ENCODE results near the gene WWC1. TPM values are rescaled to one million over a fixed set of nuclear protein-coding genes. Genes with fewer than 3 reads are reported as not detected.

The WWC1 gene
- total and polyA plus RNA-seq, 10 of the 15 experiments (the other 5 are each of a cell fraction or from before 2014, with no cell fraction given), result 0.50 to 7.8 (median 2.5) TPM

DNA sequence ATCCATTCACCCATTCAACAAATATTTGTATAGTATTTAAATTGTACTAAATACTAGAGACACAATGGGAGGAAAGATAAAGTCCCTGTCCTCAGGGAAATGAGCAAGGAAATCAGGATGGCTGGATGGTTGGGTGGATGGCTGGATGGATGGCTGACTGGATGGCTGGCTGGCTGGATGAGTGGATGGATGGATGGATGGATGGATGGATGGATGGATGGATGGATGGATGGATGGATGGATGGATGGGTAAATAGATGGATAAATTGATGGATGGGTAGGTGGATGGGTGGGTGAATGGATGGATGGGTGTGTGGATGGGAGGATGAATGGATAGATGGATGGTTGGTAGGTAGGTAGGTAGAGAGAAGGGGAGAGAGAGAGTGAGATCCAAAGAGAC lies 41.5 kb upstream of the WWC1 start:
- in situ Hi-C loops (cut with MboI), result no loop called here
- no TSS peak for BruUV-seq (replicated peaks)
- FAIRE-seq (no peak), DNase-seq (ENCODE audit: low read depth, low spot score) (no peak), ATAC-seq (no peak)
- Histone ChIP-seq H3K4me3 (no peak overlapping the region), H3K9ac (ENCODE audit: control insufficient read depth, insufficient read depth, low read length) (no peak overlapping the region), H3K36me3 (ENCODE audit: control insufficient read depth in 2 of 2, insufficient read depth in 2 of 2, low read length in 1 of 2) (no peaks in the 10 kb centered on the region), H3K79me2 (ENCODE audit: control insufficient read depth, insufficient read depth, low read length) (no peaks in the 10 kb centered on the region), H3K9me3 (replicated peaks; ENCODE audit: control insufficient read depth, insufficient read depth, low read length) (no peaks in the 10 kb centered on the region; the same call in 2 of the 3 replicates), H3K4me1 (ENCODE audit: control insufficient read depth, insufficient read depth, low read length) (peaks cover 23% of the 10 kb centered on the region), H4K20me1 (ENCODE audit: control insufficient read depth, insufficient read depth) (no peaks in the 10 kb centered on the region), H3K27me3 (replicated peaks in 1 of 2; ENCODE audit: control insufficient read depth in 2 of 2, insufficient read depth in 2 of 2, low read length in 1 of 2) (no peaks in the 10 kb centered on the region; a peak in 1 of 4 replicates), H2AFZ (ENCODE audit: control insufficient read depth, low read depth, low read length) (no peak overlapping the region), H3K27ac (ENCODE audit: control insufficient read depth, insufficient read depth) (no peak overlapping the region), H3K4me2 (ENCODE audit: control insufficient read depth, insufficient read depth) (no peak overlapping the region)
- intact Hi-C loops (cut with micrococcal nuclease; ENCODE audit: unreplicated experiment), result no loop called here
- CTCF ChIA-PET, result interaction anchor here (0.6 to 1.0 kb wide), 2 partner anchors 40 to 141 kb away, joined by 3 to 4 read pairs; no protein-coding TSS in a partner anchor
- RAD21 ChIA-PET (ENCODE audit: unreplicated experiment), result no interaction called here
- SMC1A ChIA-PET (ENCODE audit: uncharacterized antibody, unreplicated experiment), result no interaction called here
- TF ChIP-seq, protein P1, sequence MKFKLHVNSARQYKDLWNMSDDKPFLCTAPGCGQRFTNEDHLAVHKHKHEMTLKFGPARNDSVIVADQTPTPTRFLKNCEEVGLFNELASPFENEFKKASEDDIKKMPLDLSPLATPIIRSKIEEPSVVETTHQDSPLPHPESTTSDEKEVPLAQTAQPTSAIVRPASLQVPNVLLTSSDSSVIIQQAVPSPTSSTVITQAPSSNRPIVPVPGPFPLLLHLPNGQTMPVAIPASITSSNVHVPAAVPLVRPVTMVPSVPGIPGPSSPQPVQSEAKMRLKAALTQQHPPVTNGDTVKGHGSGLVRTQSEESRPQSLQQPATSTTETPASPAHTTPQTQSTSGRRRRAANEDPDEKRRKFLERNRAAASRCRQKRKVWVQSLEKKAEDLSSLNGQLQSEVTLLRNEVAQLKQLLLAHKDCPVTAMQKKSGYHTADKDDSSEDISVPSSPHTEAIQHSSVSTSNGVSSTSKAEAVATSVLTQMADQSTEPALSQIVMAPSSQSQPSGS (IDR thresholded peaks at IDR 0.05; ENCODE audit: low read length), result no peak
- TF ChIP-seq, protein P2, sequence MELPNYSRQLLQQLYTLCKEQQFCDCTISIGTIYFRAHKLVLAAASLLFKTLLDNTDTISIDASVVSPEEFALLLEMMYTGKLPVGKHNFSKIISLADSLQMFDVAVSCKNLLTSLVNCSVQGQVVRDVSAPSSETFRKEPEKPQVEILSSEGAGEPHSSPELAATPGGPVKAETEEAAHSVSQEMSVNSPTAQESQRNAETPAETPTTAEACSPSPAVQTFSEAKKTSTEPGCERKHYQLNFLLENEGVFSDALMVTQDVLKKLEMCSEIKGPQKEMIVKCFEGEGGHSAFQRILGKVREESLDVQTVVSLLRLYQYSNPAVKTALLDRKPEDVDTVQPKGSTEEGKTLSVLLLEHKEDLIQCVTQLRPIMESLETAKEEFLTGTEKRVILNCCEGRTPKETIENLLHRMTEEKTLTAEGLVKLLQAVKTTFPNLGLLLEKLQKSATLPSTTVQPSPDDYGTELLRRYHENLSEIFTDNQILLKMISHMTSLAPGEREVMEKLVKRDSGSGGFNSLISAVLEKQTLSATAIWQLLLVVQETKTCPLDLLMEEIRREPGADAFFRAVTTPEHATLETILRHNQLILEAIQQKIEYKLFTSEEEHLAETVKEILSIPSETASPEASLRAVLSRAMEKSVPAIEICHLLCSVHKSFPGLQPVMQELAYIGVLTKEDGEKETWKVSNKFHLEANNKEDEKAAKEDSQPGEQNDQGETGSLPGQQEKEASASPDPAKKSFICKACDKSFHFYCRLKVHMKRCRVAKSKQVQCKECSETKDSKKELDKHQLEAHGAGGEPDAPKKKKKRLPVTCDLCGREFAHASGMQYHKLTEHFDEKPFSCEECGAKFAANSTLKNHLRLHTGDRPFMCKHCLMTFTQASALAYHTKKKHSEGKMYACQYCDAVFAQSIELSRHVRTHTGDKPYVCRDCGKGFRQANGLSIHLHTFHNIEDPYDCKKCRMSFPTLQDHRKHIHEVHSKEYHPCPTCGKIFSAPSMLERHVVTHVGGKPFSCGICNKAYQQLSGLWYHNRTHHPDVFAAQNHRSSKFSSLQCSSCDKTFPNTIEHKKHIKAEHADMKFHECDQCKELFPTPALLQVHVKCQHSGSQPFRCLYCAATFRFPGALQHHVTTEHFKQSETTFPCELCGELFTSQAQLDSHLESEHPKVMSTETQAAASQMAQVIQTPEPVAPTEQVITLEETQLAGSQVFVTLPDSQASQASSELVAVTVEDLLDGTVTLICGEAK (IDR thresholded peaks at IDR 0.05; ENCODE audit: borderline replicate concordance), result no peak
- TF ChIP-seq TCF7 (IDR thresholded peaks at IDR 0.05; ENCODE audit: borderline replicate concordance), result no peak
- no peak for TF ChIP-seq ZNF217 (IDR thresholded peaks at IDR 0.05)
- TF ChIP-seq EED (IDR thresholded peaks at IDR 0.05; ENCODE audit: low read depth), result no peak
- TF ChIP-seq ZNF274 (IDR thresholded peaks at IDR 0.05; ENCODE audit: insufficient read depth, insufficient read length), result no peak
- TF ChIP-seq, protein P3, sequence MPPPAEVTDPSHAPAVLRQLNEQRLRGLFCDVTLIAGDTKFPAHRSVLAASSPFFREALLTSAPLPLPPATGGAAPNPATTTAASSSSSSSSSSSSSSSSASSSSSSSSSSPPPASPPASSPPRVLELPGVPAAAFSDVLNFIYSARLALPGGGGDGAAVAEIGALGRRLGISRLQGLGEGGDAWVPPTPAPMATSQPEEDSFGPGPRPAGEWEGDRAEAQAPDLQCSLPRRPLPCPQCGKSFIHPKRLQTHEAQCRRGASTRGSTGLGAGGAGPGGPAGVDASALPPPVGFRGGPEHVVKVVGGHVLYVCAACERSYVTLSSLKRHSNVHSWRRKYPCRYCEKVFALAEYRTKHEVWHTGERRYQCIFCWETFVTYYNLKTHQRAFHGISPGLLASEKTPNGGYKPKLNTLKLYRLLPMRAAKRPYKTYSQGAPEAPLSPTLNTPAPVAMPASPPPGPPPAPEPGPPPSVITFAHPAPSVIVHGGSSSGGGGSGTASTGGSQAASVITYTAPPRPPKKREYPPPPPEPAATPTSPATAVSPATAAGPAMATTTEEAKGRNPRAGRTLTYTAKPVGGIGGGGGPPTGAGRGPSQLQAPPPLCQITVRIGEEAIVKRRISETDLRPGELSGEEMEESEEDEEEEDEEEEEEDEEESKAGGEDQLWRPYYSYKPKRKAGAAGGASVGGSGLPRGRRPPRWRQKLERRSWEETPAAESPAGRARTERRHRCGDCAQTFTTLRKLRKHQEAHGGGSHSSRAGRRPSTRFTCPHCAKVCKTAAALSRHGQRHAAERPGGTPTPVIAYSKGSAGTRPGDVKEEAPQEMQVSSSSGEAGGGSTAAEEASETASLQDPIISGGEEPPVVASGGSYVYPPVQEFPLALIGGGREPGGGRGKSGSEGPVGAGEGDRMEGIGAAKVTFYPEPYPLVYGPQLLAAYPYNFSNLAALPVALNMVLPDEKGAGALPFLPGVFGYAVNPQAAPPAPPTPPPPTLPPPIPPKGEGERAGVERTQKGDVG (CRISPR knock-in tag; IDR thresholded peaks at IDR 0.05), result no peak
- TF ChIP-seq PAX5 (IDR thresholded peaks at IDR 0.05; ENCODE audit: borderline replicate concordance, low read depth, low read length), result no peak
- TF ChIP-seq, protein P4, sequence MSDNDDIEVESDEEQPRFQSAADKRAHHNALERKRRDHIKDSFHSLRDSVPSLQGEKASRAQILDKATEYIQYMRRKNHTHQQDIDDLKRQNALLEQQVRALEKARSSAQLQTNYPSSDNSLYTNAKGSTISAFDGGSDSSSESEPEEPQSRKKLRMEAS (IDR thresholded peaks at IDR 0.05; ENCODE audit: low read depth, low read length), result no peak
- no peak for TF ChIP-seq EZH2 (IDR thresholded peaks at IDR 0.05; ENCODE audit: borderline replicate concordance, control insufficient read depth, low read depth, low read length)
- TF ChIP-seq ATF7 (IDR thresholded peaks at IDR 0.05; ENCODE audit: low read depth), result no peak
- POLR2A ChIA-PET, result no interaction called here
